Astrocyte (in vitro differentiated cells and primary cell): ENCODE measurements around the gene KMT5C.

ENCODE experiments used
- CTCF ChIP-seq: IDR thresholded peaks from 2 replicates; pipeline ENCODE4 v1.5.1; 2011; ENCODE audit warnings: low read depth, mild to moderate bottlenecking, inconsistent platforms, low read length, moderate library complexity; ENCODE audit not compliant: insufficient read depth
- EZH2 ChIP-seq: IDR thresholded peaks from 2 replicates; pipeline ENCODE4 v1.6.1; 2012; ENCODE audit warnings: mild to moderate bottlenecking, low read length, inconsistent platforms; ENCODE audit not compliant: insufficient read depth

GRCh38 chr19:55372316-55373081, 32.8 kb downstream of the KMT5C start:
- no peak for TF ChIP-seq CTCF
- no peak for TF ChIP-seq EZH2
